H1 (cell line): ENCODE measurements around the gene GLTP. TPM values are rescaled to one million over a fixed set of nuclear protein-coding genes. Genes with fewer than 3 reads are reported as not detected.

Experiments used
- CTCF ChIA-PET: fragments of 300-600 bp; sonication (Branson Sonifier 250); formaldehyde crosslinking; loops from one replicate; lab custom pipeline; 2021; ENCODE audit not compliant: partially characterized antibody; lab: Charles Lee
- POLR2A ChIA-PET: fragments of 300-600 bp; sonication (Branson Sonifier 250); formaldehyde crosslinking; loops from one replicate; lab custom pipeline; 2021; ENCODE audit warnings: inconsistent platforms; ENCODE audit not compliant: partially characterized antibody; lab: Charles Lee
- DNase-seq, 2 experiments: peaks; one replicate each; pipeline versions ENCODE4 v3.0.0 to v3.0.0-alpha.2; 2010 to 2022; ENCODE audit warnings: low spot score in 2 of 2, low read depth in 1 of 2, mixed read lengths in 1 of 2
- FAIRE-seq: peaks from 2 replicates; lab custom pipeline; 2011; peaks lifted over from hg19 to GRCh38; lab: Jason Lieb, UNC
- H2AFZ ChIP-seq: 2 replicates; pipeline ENCODE4 v1.8.1; 2012; ENCODE audit warnings: low read length, inconsistent platforms
- H2AK5ac ChIP-seq: 2 replicates; pipeline ENCODE4 v1.6.1; 2013; ENCODE audit warnings: low read depth, low read length
- H2BK120ac ChIP-seq: replicated peaks from 2 replicates; pipeline ENCODE3; 2013; ENCODE audit warnings: low read depth, low read length, inconsistent platforms
- H2BK12ac ChIP-seq: 2 replicates; pipeline ENCODE4 v1.6.1; 2013; ENCODE audit warnings: low read depth, low read length
- H2BK15ac ChIP-seq: 2 replicates; pipeline ENCODE4 v1.6.1; 2013; ENCODE audit warnings: low read length
- H2BK20ac ChIP-seq: 2 replicates; pipeline ENCODE4 v1.6.1; 2013; ENCODE audit warnings: low read length
- H2BK5ac ChIP-seq: 2 replicates; pipeline ENCODE4 v1.6.1; 2013; ENCODE audit warnings: low read depth, low read length
- H3K14ac ChIP-seq: 2 replicates; pipeline ENCODE4 v1.6.1; 2013; ENCODE audit warnings: inconsistent platforms; ENCODE audit not compliant: insufficient read length
- H3K18ac ChIP-seq: 2 replicates; pipeline ENCODE4 v1.6.1; 2013; ENCODE audit warnings: low read length; ENCODE audit errors: extremely low read depth
- H3K23ac ChIP-seq: 2 replicates; pipeline ENCODE4 v1.6.1; 2013; ENCODE audit warnings: inconsistent platforms; ENCODE audit not compliant: insufficient read length
- H3K23me2 ChIP-seq: 2 replicates; pipeline ENCODE4 v1.6.1; 2013; ENCODE audit warnings: low read depth, low read length
- H3K27ac ChIP-seq: 2 replicates; pipeline ENCODE4 v1.6.1; 2011; ENCODE audit warnings: low read depth, low read length, inconsistent platforms
- H3K27me3 ChIP-seq, 4 experiments: replicated peaks in 1 of 4; 1 replicate in 1 of 4; 2 replicates in 3 of 4; pipeline versions ENCODE4 v1.6.1 to v1.8.1; 2011 to 2013; ENCODE audit warnings: low read length in 3 of 4, mild to moderate bottlenecking in 3 of 4, inconsistent platforms in 2 of 4, mixed read lengths in 2 of 4, moderate library complexity in 1 of 4; ENCODE audit not compliant: control insufficient read depth in 3 of 4, insufficient read depth in 3 of 4; ENCODE audit errors: extremely low read depth in 1 of 4
- H3K36me3 ChIP-seq, 4 experiments: 2 replicates each; pipeline versions ENCODE4 v1.6.1 to v1.8.1; 2011 to 2013; ENCODE audit warnings: mild to moderate bottlenecking in 4 of 4, low read length in 3 of 4, moderate library complexity in 2 of 4, control low read depth in 1 of 4, inconsistent platforms in 1 of 4; ENCODE audit not compliant: insufficient read depth in 4 of 4, control insufficient read depth in 2 of 4
- H3K4ac ChIP-seq: replicated peaks from 2 replicates; pipeline ENCODE3; 2013; ENCODE audit warnings: low read length, low read depth, mixed read lengths, inconsistent platforms; ENCODE audit not compliant: insufficient read length
- H3K4me1 ChIP-seq, 4 experiments: replicated peaks in 1 of 4; 1 replicate in 1 of 4; 2 replicates in 3 of 4; pipeline versions ENCODE4 v1.6.1 to v1.8.1; 2011 to 2013; ENCODE audit warnings: low read length in 3 of 4, inconsistent platforms in 2 of 4, mixed read lengths in 1 of 4; ENCODE audit not compliant: insufficient read depth in 4 of 4, control insufficient read depth in 3 of 4
- H3K4me2 ChIP-seq, 2 experiments: 2 replicates each; pipeline versions ENCODE4 v1.6.1 to v1.8.1; 2011 to 2013; ENCODE audit warnings: low read depth in 2 of 2, low read length in 2 of 2, control low read depth in 1 of 2, inconsistent platforms in 1 of 2, mild to moderate bottlenecking in 1 of 2; ENCODE audit not compliant: insufficient read depth in 1 of 2
- H3K4me3 ChIP-seq, 4 experiments: fragments of 200-600, 300-600 bp in 1 of 4; sonication (generic), shearing (Covaris generic), sonication (Bioruptor Twin) in 1 of 4; 2 replicates each; pipeline versions ENCODE4 v1.5.1 to v1.8.1; 2011 to 2016; ENCODE audit warnings: low read length in 4 of 4, low read depth in 3 of 4, control low read depth in 2 of 4, inconsistent platforms in 2 of 4, mild to moderate bottlenecking in 2 of 4, mixed read lengths in 1 of 4, moderate library complexity in 1 of 4; ENCODE audit not compliant: insufficient read depth in 2 of 4; ENCODE audit errors: extremely low read depth in 1 of 4
- H3K56ac ChIP-seq: replicated peaks from 2 replicates; pipeline ENCODE3; 2013; ENCODE audit warnings: low read depth, mild to moderate bottlenecking, mixed read lengths, low read length, inconsistent platforms; ENCODE audit not compliant: insufficient read length
- H3K79me1 ChIP-seq: 2 replicates; pipeline ENCODE4 v1.6.1; 2013; ENCODE audit warnings: low read depth, low read length, control low read depth
- H3K79me2 ChIP-seq, 2 experiments: 2 replicates each; pipeline versions ENCODE4 v1.6.1 to v1.8.1; 2012 to 2013; ENCODE audit warnings: low read length in 2 of 2, mild to moderate bottlenecking in 2 of 2, inconsistent platforms in 1 of 2; ENCODE audit not compliant: insufficient read depth in 2 of 2, control insufficient read depth in 1 of 2
- H3K9ac ChIP-seq, 4 experiments: replicated peaks in 1 of 4; 1 replicate in 1 of 4; 2 replicates in 3 of 4; pipeline versions ENCODE4 v1.6.1 to v1.8.1; 2011 to 2013; ENCODE audit warnings: low read depth in 3 of 4, low read length in 3 of 4, control low read depth in 2 of 4, mild to moderate bottlenecking in 2 of 4, moderate library complexity in 2 of 4, inconsistent platforms in 1 of 4; ENCODE audit errors: extremely low read depth in 1 of 4
- H3K9me3 ChIP-seq, 2 experiments: 2 replicates each; pipeline versions ENCODE4 v1.6.1 to v1.8.1; 2012 to 2013; ENCODE audit warnings: mild to moderate bottlenecking in 2 of 2, moderate library complexity in 2 of 2, control low read depth in 1 of 2, inconsistent platforms in 1 of 2, low read depth in 1 of 2, low read length in 1 of 2, mixed read lengths in 1 of 2; ENCODE audit not compliant: insufficient read depth in 2 of 2
- H4K20me1 ChIP-seq, 2 experiments: replicated peaks in 1 of 2; 2 replicates each; pipeline versions ENCODE3 to v1.8.1; 2011 to 2013; ENCODE audit warnings: inconsistent platforms in 2 of 2, low read length in 2 of 2, mild to moderate bottlenecking in 1 of 2; ENCODE audit not compliant: insufficient read depth in 2 of 2, control insufficient read depth in 1 of 2
- H4K5ac ChIP-seq: 2 replicates; pipeline ENCODE4 v1.6.1; 2013; ENCODE audit warnings: low read length, low read depth, mixed read lengths, inconsistent platforms; ENCODE audit not compliant: insufficient read length
- H4K8ac ChIP-seq: 2 replicates; pipeline ENCODE4 v1.8.0; 2013; ENCODE audit warnings: mild to moderate bottlenecking, moderate library complexity, low read length, inconsistent platforms; ENCODE audit not compliant: insufficient read depth; ENCODE audit errors: extremely low read depth
- H4K91ac ChIP-seq: replicated peaks from 2 replicates; pipeline ENCODE3; 2013; ENCODE audit warnings: low read length, mixed read lengths, inconsistent platforms; ENCODE audit not compliant: insufficient read length
- CHD2 ChIP-seq: IDR thresholded peaks from 2 replicates; pipeline ENCODE4 v1.6.1; 2012; ENCODE audit warnings: low read length, improper control_type of control experiment
- CTCF ChIP-seq, 3 experiments: IDR thresholded peaks; 1 replicate in 2 of 3; 2 replicates in 1 of 3; pipeline versions ENCODE4 v1.5.1 to v1.6.1; 2011; ENCODE audit warnings: low read length in 3 of 3, mild to moderate bottlenecking in 3 of 3, inconsistent platforms in 2 of 3, low read depth in 1 of 3, moderate library complexity in 1 of 3; ENCODE audit not compliant: insufficient read depth in 1 of 3; ENCODE audit errors: control extremely low read depth in 1 of 3
- EGR1 ChIP-seq: IDR thresholded peaks from 2 replicates; pipeline ENCODE4 v1.6.1; 2011; ENCODE audit warnings: low read depth, low read length, borderline replicate concordance
- KDM1A ChIP-seq: fragments of 200-600, 300-600 bp; sonication (generic); IDR thresholded peaks from 2 replicates; pipeline ENCODE4 v1.7.1; 2016; ENCODE audit warnings: mild to moderate bottlenecking, low read length, borderline replicate concordance
- RAD21 ChIP-seq, 2 experiments: IDR thresholded peaks in 1 of 2; conservative IDR thresholded peaks in 1 of 2; 2 replicates each; pipeline ENCODE4 v1.6.1; 2011; ENCODE audit warnings: low read depth in 2 of 2, low read length in 2 of 2, improper control_type of control experiment in 1 of 2, inconsistent platforms in 1 of 2, mild to moderate bottlenecking in 1 of 2, moderate library complexity in 1 of 2
- RNF2 ChIP-seq: fragments of 200-900, 300-1000 bp; sonication (generic); IDR thresholded peaks from 2 replicates; pipeline ENCODE4 v1.7.1; 2016; ENCODE audit warnings: borderline replicate concordance, low read depth, mild to moderate bottlenecking, antibody characterized with exemption, low read length; ENCODE audit not compliant: poor library complexity, severe bottlenecking; ENCODE audit errors: missing control alignments
- SIN3A ChIP-seq, 2 experiments: IDR thresholded peaks in 1 of 2; conservative IDR thresholded peaks in 1 of 2; 2 replicates each; pipeline ENCODE4 v1.6.1; 2011 to 2012; ENCODE audit warnings: low read length in 2 of 2, improper control_type of control experiment in 1 of 2, low read depth in 1 of 2, mild to moderate bottlenecking in 1 of 2
- SP2 ChIP-seq: IDR thresholded peaks from 2 replicates; pipeline ENCODE4 v1.6.1; 2012; ENCODE audit warnings: mild to moderate bottlenecking, low read length, inconsistent platforms
- TEAD4 ChIP-seq: IDR thresholded peaks from 2 replicates; pipeline ENCODE4 v1.6.1; 2012; ENCODE audit warnings: low read depth, low read length, inconsistent platforms, mixed read lengths
- WGBS, 2 experiments: shearing (Covaris generic) in 1 of 2; methylation state at CpG; one replicate each; pipeline versions ENCODE4 v1.1.6 to v1.1.7; 2013 to 2015; ENCODE audit warnings: low lambda C conversion rate in 2 of 2, mixed read lengths in 2 of 2, inconsistent platforms in 1 of 2, low coverage in 1 of 2, missing lambda C conversion rate in 1 of 2; ENCODE audit not compliant: insufficient replicate concordance in 2 of 2, insufficient coverage in 1 of 2, insufficient read length in 1 of 2; ENCODE audit errors: extremely low coverage in 1 of 2, missing lambda C conversion rate in 1 of 2; 5-methylcytosine and 5-hydroxymethylcytosine counted together
- polyA plus RNA-seq, 7 experiments: library from polyadenylated mRNA; depleted of rRNA in 3 of 7; stranded (reverse) in 5 of 7; unstranded in 2 of 7; fragments of >200 nt in 5 of 7; fragments of 200-250 nt in 2 of 7; gene quantifications; 1 replicate in 5 of 7; 2 replicates in 1 of 7; 4 replicates in 1 of 7; pipeline versions ENCODE4 v1.2.1 to v1.2.3, GENCODE V29; 2011 to 2013; ENCODE audit warnings: missing spikeins in 2 of 7, mixed read lengths in 2 of 7
- total RNA-seq: library from RNA; stranded (reverse); fragmentation: NEBNext Ultra II Directional; extraction: Animal tissue kit (Norgen Biotek cat#: 25700); gene quantifications from 2 replicates; pipeline ENCODE4 v1.2.1, GENCODE V29; 2021

The GLTP gene
- total and polyA plus RNA-seq, 2 of the 8 experiments (the other 6 are each of a cell fraction or from before 2014, with no cell fraction given), result 9.8 to 26.1 TPM

- no peak overlapping the region for H2BK12ac ChIP-seq
- no peak for TF ChIP-seq RNF2
- no peak for TF ChIP-seq TEAD4
- no peak for TF ChIP-seq KDM1A
- no peak for TF ChIP-seq EGR1
- TF ChIP-seq CHD2, result no peak
- no peak for TF ChIP-seq SP2
- TF ChIP-seq SIN3A (conservative IDR thresholded peaks at IDR 0.05 in 1 of 2, IDR thresholded peaks at IDR 0.05 in 1 of 2; ENCODE audit: low read depth in 1 of 2, low read length in 2 of 2), result no peak
- TF ChIP-seq CTCF (IDR thresholded peaks at IDR 0.05; ENCODE audit: control extremely low read depth in 1 of 3, insufficient read depth in 1 of 3, low read depth in 1 of 3, low read length in 3 of 3), result no peak
- TF ChIP-seq RAD21 (IDR thresholded peaks at IDR 0.05 in 1 of 2, conservative IDR thresholded peaks at IDR 0.05 in 1 of 2; ENCODE audit: low read depth in 2 of 2, low read length in 2 of 2), result no peak
Measured at GRCh38 chr12:109925185-109925840, 45.0 kb upstream of the GLTP start.

More at GRCh38 chr12:109925185-109925840, 45.0 kb upstream of the GLTP start:
- no peak overlapping the region for H3K14ac ChIP-seq
- H3K4ac ChIP-seq, result no peak overlapping the region
- H2BK20ac ChIP-seq, result no peak overlapping the region
- H2BK5ac ChIP-seq, result no peak overlapping the region
- peaks cover 0 to under 1% of the 10 kb centered on the region in 2 experiments; a peak in 1 of 4 replicates for H3K9me3 ChIP-seq
- no peak overlapping the region for H2AFZ ChIP-seq
- no peak overlapping the region for H3K56ac ChIP-seq
- ChIA-PET POLR2A (interaction anchor here (0.6 to 1.2 kb wide), 2 partner anchors 16 to 25 kb away, joined by 3 read pairs; no protein-coding TSS in a partner anchor), CTCF (interaction anchor here (0.6 to 10.4 kb wide), 8 partner anchors 11 to 176 kb away, joined by 3 to 114 read pairs (median 7); partner anchors contain the start of gene TCHP)
- no peaks in the 10 kb centered on the region for H4K20me1 ChIP-seq
- H3K18ac ChIP-seq, result no peak overlapping the region
- peaks cover 0 to 3% (median 0%) of the 10 kb centered on the region in 4 experiments; a peak in 1 of 7 replicates for H3K4me1 ChIP-seq
- no peak overlapping the region for H3K9ac ChIP-seq
- no peak overlapping the region; the same call in 1 of the 2 replicates for H4K8ac ChIP-seq
- H2BK15ac ChIP-seq, result no peak overlapping the region
- H2AK5ac ChIP-seq, result no peak overlapping the region
- no peaks in the 10 kb centered on the region for H3K27me3 ChIP-seq
- no peak overlapping the region for H3K27ac ChIP-seq
- H3K36me3 ChIP-seq, result no peaks in the 10 kb centered on the region; a peak in 1 of 8 replicates
- H3K79me2 ChIP-seq, result no peaks in the 10 kb centered on the region
- no peak overlapping the region for H3K4me2 ChIP-seq
- no peak for FAIRE-seq
- H3K4me3 ChIP-seq, result no peak overlapping the region
- H3K23ac ChIP-seq, result no peak overlapping the region
- WGBS, 2 experiments, result 91% methylated on average over 20 of the region's 20 CpGs; no CpG with 5 or more reads in 1 of the 2 experiments
- no peak overlapping the region for H2BK120ac ChIP-seq
- H4K91ac ChIP-seq, result no peak overlapping the region
- no peaks in the 10 kb centered on the region for H3K23me2 ChIP-seq
- no peak for DNase-seq
- H3K79me1 ChIP-seq, result no peaks in the 10 kb centered on the region
- no peak overlapping the region for H4K5ac ChIP-seq
